NOMO-1 treated with dmso at 0.1 percent for 144 hours (cell line): ENCODE results near the gene EEPD1.

Experiments
- DNase-seq: peaks from one replicate; lab custom pipeline; 2025; ENCODE audit not compliant: unreplicated experiment; lab: John Stamatoyannopoulos, UW

The EEPD1 gene

GRCh38 chr7:36297364-36298009 lies 144.4 kb downstream of the EEPD1 start:
- no peak for DNase-seq

DNA sequence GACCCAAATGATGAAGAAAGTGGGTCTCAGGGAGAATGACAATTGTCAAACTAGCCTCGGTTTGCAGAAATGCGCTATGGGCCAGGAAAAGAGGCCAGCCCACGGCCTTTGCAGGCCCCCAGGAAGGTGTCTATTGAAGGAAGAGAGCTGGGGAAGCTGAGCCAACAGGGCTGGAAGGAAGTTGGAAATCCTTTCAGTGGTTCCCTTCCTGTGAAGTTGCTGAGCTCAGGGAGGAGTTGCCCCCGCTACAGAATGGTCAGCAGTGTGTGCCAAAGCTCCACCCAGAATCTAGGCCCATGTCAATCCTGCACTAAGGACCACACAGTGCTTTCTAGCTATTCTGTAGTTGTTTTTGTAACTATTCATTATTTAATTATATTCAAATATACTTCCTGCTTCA lies 145.1 kb downstream of the EEPD1 start:
- no peak for DNase-seq

- DNase-seq: no peak
These were observed 146.2 kb downstream of the EEPD1 start for GRCh38 chr7:36299223-36299774.

DNA sequence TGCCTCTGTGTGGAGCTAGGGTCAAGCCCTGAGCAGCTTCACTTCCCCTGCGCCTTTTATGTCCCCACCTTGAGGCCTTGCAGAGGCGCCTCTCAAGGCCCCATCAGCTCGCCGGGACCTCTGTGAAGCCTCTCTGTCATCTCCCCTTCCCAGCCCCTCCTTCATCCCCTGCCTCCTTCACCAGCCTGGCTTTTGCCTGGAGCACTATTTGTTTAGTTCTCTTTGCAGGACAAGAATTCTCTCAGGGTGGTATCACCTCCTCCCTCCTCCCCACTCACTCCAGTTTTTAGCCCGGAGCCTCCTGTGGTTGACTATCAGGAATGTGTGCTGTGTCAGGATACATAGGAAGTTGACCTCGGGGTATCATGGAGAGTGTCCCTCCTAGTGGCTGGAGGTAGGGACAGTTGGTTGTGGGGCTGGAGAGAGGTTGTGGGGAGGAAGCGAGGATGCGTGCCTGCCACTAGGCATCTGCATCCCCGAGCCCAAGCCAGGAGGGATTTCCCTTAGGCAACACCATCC lies 146.8 kb downstream of the EEPD1 start:
- DNase-seq: no peak

DNA sequence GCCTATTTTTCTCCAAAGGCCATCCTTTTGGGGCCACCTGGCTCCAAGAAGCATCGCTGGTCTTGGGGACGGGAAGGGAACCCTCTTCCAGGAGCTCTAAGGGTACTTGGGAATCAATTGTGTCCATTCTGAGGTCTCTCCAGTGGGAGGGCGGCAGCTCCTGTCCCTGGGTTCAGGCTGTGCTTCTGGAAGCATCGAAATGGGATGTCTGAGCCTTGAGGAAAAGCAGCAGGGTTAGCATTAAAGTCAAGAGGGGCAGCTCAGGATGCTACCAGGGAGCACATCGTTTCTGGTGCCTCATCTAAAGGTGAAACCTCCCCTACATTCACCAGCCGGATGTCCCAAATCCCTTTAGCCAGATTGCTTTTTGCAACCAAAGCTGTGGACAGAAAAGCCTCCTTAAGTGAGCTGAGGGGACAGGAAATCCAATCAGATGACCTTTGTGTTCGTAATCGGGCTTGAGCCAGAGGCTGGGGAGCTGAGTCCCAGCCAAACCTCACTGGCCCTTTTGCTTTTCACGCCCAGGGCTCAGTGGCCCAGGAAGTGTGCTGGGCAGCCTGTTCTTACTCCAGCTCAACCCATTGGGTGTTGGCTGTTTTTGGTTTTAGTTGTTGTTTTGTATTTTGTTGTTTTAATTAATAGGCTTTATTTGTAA lies 147.8 kb downstream of the EEPD1 start:
- DNase-seq: no peak

DNA sequence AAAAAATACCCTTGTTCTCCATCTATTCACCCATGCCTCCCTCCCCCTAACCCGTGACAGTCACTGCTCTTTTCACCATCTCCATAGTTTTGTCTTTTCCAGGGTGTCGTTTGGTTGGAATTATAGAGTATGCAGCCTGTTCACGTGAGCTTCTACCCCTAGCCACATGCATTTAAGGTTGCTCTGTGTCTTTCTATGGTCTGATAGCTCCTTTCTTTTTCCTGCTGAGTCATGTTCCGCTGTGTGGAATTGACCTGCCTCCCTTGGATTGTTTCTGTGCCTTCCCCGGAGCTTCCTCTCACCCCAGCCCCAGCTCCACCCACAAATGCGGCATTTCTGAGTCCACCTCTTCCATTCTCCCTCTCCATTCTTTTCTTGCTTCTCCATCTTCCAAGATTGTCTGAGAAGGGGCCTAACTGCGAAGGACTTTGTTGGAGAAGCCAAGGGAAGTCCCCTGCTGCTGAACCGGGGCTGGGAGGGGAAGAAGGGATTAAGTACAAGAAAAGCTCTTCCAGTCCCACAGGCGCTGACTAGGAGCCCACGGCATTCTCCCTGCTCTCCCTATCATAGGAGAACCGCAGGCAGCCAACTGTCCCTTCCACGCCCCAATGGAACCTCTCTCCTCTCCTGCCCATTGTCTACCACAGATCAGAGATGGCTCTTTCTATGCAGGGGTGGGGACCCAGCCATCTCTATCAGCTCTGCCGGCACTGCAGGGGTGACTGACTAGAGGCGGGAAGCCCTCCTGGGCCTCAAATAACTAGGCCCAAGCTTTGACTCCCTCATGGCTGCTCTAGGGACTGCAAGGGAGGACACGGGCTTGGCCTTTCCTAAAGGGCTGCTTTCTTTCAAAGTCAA lies 149.1 kb downstream of the EEPD1 start:
- DNase-seq: no peak

- no peak for DNase-seq
These were observed 150.4 kb downstream of the EEPD1 start for GRCh38 chr7:36303202-36304098.

GRCh38 chr7:36304099-36304425 lies 151.0 kb downstream of the EEPD1 start:
- DNase-seq: no peak

DNA sequence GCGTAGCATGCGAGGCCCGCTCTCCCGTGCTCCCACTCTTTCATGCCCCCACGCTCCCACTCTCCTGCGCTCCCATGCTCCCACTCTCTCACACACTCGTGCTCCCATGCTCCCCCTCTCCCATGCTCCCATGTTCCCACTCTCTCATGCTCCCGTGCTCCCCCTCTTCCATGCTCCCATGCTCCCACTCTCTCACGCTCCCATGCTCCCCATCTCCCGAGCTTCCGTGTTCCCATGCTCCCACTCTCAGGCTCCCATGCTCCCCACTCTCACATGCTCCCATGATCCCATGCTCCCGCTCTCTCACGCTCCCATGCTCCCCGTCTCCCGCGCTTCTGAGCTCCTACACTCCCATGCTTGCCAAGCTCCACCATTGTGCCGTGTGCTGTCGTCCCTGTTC lies 152.2 kb downstream of the EEPD1 start:
- DNase-seq: no peak

DNA sequence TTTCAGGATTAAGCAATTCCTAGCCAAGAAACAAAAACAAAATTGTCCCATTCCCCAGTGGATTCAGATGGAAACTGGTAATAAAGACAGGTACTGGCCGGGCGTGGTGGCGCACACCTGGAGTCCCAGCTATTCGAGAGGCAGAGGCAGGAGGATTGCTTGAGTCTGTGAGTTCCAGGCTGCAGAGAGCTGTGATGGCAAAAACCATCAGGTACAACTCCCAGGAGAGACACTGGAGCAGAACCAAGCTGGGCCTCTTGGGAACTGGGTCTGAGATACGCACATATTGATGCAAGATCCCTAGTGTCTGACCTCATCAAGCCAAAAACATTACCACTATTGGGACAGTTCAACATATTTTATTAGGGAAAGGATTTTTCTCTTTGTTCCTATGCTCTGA lies 152.6 kb downstream of the EEPD1 start:
- no peak for DNase-seq

- no peak for DNase-seq
These were observed 153.2 kb downstream of the EEPD1 start for GRCh38 chr7:36306222-36306621.

DNA sequence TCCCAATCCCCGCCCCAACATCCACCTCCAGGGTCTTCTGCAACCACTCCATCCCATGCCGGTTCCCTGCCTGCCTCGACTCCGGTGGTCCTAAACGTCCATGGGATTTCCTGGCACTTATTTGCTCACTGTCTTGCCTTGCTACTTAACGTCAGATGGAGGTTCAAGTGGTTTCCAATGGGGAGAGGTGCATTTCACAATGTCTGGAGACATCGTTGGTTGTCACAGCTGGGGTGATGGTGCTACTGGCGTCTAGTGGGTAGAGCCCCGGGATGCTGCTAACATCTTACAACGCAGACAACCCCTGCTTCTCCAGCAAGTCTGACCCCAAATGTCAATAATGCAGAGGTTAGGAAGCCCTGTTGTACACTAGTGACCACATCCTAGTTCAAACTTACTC lies 153.7 kb downstream of the EEPD1 start:
- no peak for DNase-seq

DNA sequence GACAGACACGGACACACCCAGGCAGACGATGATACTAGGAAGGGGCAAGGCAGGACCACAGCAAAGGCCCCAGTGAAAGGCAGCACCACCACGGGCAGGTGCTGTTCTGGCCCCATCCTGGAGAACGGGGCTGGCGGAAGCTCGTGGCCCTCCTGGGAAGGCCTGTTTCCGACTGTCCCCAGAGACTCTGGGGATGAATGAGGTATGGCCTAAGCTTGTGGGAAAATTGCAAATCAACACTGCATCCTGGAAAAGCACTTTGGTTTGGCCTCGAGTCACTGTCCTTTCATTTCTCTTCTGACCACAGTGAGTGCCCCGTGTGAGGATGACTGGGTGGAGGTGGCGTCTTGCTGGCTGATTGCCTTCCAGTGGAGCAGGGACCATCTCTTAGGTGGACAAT lies 155.0 kb downstream of the EEPD1 start:
- DNase-seq: no peak

- no peak for DNase-seq
These were observed 156.2 kb downstream of the EEPD1 start for GRCh38 chr7:36309301-36309700.

- no peak for DNase-seq
These were observed 156.7 kb downstream of the EEPD1 start for GRCh38 chr7:36309716-36310115.

DNA sequence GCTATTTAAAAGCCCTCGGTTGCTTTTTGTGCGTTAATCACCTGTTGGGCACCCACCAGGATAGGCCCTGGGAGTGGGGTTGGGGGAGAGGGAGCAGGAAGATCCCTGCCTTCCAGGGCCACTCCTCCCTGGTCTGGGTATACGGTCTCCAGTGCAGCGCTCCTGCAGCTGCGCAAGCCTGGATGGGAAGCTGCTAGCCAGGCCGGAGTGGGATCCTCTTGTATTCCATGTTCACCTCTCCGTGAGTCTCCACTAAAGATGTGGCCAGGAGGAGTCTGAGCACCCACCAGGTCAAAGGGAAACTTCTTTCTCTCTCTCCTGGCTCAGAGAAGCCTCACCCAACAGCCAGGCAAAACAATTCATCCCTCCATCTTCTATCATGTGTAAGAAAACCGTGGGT lies 157.8 kb downstream of the EEPD1 start:
- DNase-seq: no peak

GRCh38 chr7:36311539-36311938 lies 158.5 kb downstream of the EEPD1 start:
- no peak for DNase-seq

- no peak for DNase-seq
These were observed 159.2 kb downstream of the EEPD1 start for GRCh38 chr7:36312064-36312914.

DNA sequence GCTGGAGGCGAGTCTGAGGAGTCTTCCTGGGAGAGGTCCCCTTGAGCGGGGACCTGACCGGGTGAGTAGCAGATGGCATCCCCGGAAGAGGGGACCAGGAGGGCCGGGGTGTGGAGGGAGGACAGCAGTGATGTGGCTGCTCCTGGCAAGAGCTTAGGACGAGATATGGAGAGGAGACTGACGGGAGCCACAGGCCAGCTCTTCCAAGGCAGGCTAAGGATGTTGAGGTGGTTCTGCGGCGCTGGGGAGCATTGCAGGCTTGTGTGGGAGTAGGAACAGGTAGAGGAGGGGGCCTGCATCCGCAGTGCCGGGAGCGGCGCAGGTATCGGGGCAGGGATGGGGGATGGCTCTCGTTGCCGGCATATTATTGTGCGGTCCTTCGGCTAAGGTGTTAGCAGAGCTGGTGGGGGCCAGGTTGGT lies 159.9 kb downstream of the EEPD1 start:
- DNase-seq: no peak

DNA sequence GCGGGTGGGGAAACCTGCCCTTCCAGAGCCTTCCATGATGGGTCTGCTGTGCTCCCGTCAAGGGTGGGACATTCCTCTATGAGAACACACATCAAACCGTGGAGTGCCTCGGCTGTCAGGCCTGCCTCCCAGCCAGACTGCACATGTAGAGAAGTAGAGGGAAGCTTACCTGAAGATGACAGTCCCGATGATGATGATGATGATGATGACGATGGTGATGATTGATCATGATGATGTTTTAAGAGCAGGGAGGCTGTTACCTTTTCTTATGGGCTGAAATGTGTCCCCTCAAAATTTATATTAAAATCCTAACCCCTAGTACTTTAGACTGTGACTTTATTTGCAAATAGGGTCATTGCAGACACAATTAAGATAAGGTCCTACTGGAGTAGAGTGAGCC lies 160.6 kb downstream of the EEPD1 start:
- DNase-seq: no peak
